Measurements from ENCODE around the gene OR5AN1. TPM values are rescaled to one million over a fixed set of nuclear protein-coding genes. Genes with fewer than 3 reads are reported as not detected.
"Not testable (repeated sequence)": the region's sequence is repeated elsewhere in the genome, so short reads cannot be mapped to it uniquely, and the experiment has no call there.

Gene OR5AN1
- total RNA-seq, 1 experiment from 2014 or later, result not detected

- no peak for TF ChIP-seq ZNF274 (IDR thresholded peaks at IDR 0.05; ENCODE audit: low read depth, low read length)
- TF ChIP-seq SP1 (IDR thresholded peaks at IDR 0.05; ENCODE audit: low read depth), result no peak
- TF ChIP-seq EGR1 (IDR thresholded peaks at IDR 0.05; ENCODE audit: low read depth), result no peak
- no peaks in the 10 kb centered on the region for H3K36me3 ChIP-seq (ENCODE audit: control insufficient read depth in 1 of 2, insufficient read depth in 2 of 2, low read length in 2 of 2)
- no peaks in the 10 kb centered on the region for H4K20me1 ChIP-seq (ENCODE audit: insufficient read depth)
- CTCF ChIA-PET, result no interaction called here
- no peak overlapping the region for H3K4me2 ChIP-seq (ENCODE audit: low read length)
- H3K9me2 ChIP-seq (ENCODE audit: insufficient read depth), result no peaks in the 10 kb centered on the region
- H3K9ac ChIP-seq (ENCODE audit: low read length), result no peak overlapping the region
- POLR2A ChIA-PET, result no interaction called here
- H3K4me3 ChIP-seq (replicated peaks in 1 of 2; ENCODE audit: low read depth in 1 of 2, low read length in 2 of 2), result no peak overlapping the region
- ATAC-seq (no peak), DNase-seq (ENCODE audit: low read depth, low spot score) (no peak)
- H3K27me3 ChIP-seq (ENCODE audit: insufficient read depth, low read length), result no peaks in the 10 kb centered on the region; the same call in 1 of the 2 replicates
- no TSS peak for BruUV-seq (replicated peaks)
- RAD21 ChIA-PET (ENCODE audit: low non-redundant PET in 1 of 2, low total read pairs in 2 of 2, uncharacterized antibody in 2 of 2, unreplicated experiment in 2 of 2), result no interaction called here
- H3K27ac ChIP-seq (ENCODE audit: low read depth, low read length), result no peak overlapping the region
- H3K4me1 ChIP-seq (ENCODE audit: control insufficient read depth in 1 of 2, insufficient read depth in 2 of 2, low read length in 2 of 2), result no peaks in the 10 kb centered on the region
- intact Hi-C loops (cut with micrococcal nuclease), result no loop called here
- H3K79me2 ChIP-seq (ENCODE audit: insufficient read depth, low read length), result no peaks in the 10 kb centered on the region
- no peaks in the 10 kb centered on the region for H3K9me3 ChIP-seq (ENCODE audit: control insufficient read depth in 1 of 2, insufficient read depth in 1 of 2, low read depth in 1 of 2, low read length in 2 of 2)
- no peak overlapping the region for H2AFZ ChIP-seq (ENCODE audit: low read depth, low read length, poor library complexity, severe bottlenecking)
Measured at GRCh38 chr11:59336931-59337330, 21.8 kb upstream of the OR5AN1 start.

- H3K27me3 ChIP-seq (ENCODE audit: insufficient read depth, low read length); H3K36me3 ChIP-seq (ENCODE audit: control insufficient read depth in 1 of 2, insufficient read depth in 2 of 2, low read length in 2 of 2); RAD21 ChIA-PET (ENCODE audit: low non-redundant PET in 1 of 2, low total read pairs in 2 of 2, uncharacterized antibody in 2 of 2, unreplicated experiment in 2 of 2); H3K4me3 ChIP-seq (replicated peaks in 1 of 2; ENCODE audit: low read depth in 1 of 2, low read length in 2 of 2); H3K4me2 ChIP-seq (ENCODE audit: low read length); BruUV-seq (replicated peaks); H3K9me2 ChIP-seq (ENCODE audit: insufficient read depth); H3K4me1 ChIP-seq (ENCODE audit: control insufficient read depth in 1 of 2, insufficient read depth in 2 of 2, low read length in 2 of 2); H3K9me3 ChIP-seq (ENCODE audit: control insufficient read depth in 1 of 2, insufficient read depth in 1 of 2, low read depth in 1 of 2, low read length in 2 of 2); CTCF ChIA-PET; intact Hi-C loops (cut with micrococcal nuclease); H3K27ac ChIP-seq (ENCODE audit: low read depth, low read length); H3K79me2 ChIP-seq (ENCODE audit: insufficient read depth, low read length); H4K20me1 ChIP-seq (ENCODE audit: insufficient read depth); POLR2A ChIA-PET; H2AFZ ChIP-seq (ENCODE audit: low read depth, low read length, poor library complexity, severe bottlenecking); DNase-seq (ENCODE audit: low read depth, low spot score); ATAC-seq; H3K9ac ChIP-seq (ENCODE audit: low read length): not testable (repeated sequence)
Measured at GRCh38 chr11:59349657-59350056, 9.0 kb upstream of the OR5AN1 start.

DNA sequence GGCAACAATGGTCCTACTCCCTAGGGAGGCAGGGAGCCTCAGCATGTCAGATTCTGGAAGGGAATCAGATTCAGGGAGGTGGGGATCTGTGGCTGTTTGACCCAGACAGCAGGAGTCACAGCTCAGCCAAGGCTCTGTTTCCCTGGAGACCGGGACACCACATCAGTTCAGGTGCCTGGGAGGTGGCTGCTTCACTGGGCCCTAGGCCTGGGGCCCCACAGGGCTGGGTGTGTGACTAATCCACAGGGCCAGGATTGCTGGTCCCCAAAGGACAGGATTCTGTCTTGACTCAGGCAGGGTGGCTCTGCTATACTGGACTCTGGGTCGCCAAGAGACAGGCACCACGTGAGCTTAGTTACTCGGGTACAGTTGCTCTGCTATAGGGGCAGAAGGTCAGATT lies 3.5 kb upstream of the OR5AN1 start:
- Histone ChIP-seq H2AFZ (ENCODE audit: low read depth, low read length, poor library complexity, severe bottlenecking) (no peak overlapping the region), H3K27me3 (ENCODE audit: insufficient read depth, low read length) (no peaks in the 10 kb centered on the region), H3K36me3 (ENCODE audit: control insufficient read depth in 1 of 2, insufficient read depth in 2 of 2, low read length in 2 of 2) (no peaks in the 10 kb centered on the region), H3K9ac (ENCODE audit: low read length) (no peak overlapping the region), H3K79me2 (ENCODE audit: insufficient read depth, low read length) (no peaks in the 10 kb centered on the region), H3K4me1 (ENCODE audit: control insufficient read depth in 1 of 2, insufficient read depth in 2 of 2, low read length in 2 of 2) (no peaks in the 10 kb centered on the region), H3K9me3 (ENCODE audit: control insufficient read depth in 1 of 2, insufficient read depth in 1 of 2, low read depth in 1 of 2, low read length in 2 of 2) (no peaks in the 10 kb centered on the region), H3K4me3 (replicated peaks in 1 of 2; ENCODE audit: low read depth in 1 of 2, low read length in 2 of 2) (no peak overlapping the region), H4K20me1 (ENCODE audit: insufficient read depth) (no peaks in the 10 kb centered on the region), H3K4me2 (ENCODE audit: low read length) (no peak overlapping the region), H3K9me2 (ENCODE audit: insufficient read depth) (no peaks in the 10 kb centered on the region), H3K27ac (ENCODE audit: low read depth, low read length) (no peak overlapping the region)
- ChIA-PET POLR2A (no interaction called here), RAD21 (ENCODE audit: low non-redundant PET in 1 of 2, low total read pairs in 2 of 2, uncharacterized antibody in 2 of 2, unreplicated experiment in 2 of 2) (no interaction called here), CTCF (interaction anchor here (0.6 kb wide), 1 partner anchor 164 kb away, joined by 3 read pairs; no protein-coding TSS in a partner anchor)
- intact Hi-C loops (cut with micrococcal nuclease), result no loop called here
- ATAC-seq, result no peak
- no TSS peak for BruUV-seq (replicated peaks)
- no peak for DNase-seq (ENCODE audit: low read depth, low spot score)
- TF ChIP-seq CEBPB (IDR thresholded peaks at IDR 0.05; ENCODE audit: low read depth) (no peak), ELF1 (IDR thresholded peaks at IDR 0.05; ENCODE audit: borderline replicate concordance, low read depth) (no peak), REST (IDR thresholded peaks at IDR 0.05; ENCODE audit: low read depth) (no peak), TCF7L2 (IDR thresholded peaks at IDR 0.05; ENCODE audit: borderline replicate concordance, extremely low read depth, insufficient read depth, insufficient read length) (no peak), ZFX (IDR thresholded peaks at IDR 0.05) (no peak), FOSL1 (IDR thresholded peaks at IDR 0.05; ENCODE audit: low read depth) (no peak), ATF3 (IDR thresholded peaks at IDR 0.05) (no peak), SRF (IDR thresholded peaks at IDR 0.05; ENCODE audit: low read depth) (no peak), ZNF274 (IDR thresholded peaks at IDR 0.05; ENCODE audit: low read depth, low read length) (no peak), MAX (IDR thresholded peaks at IDR 0.05) (no peak)
